ENCODE data around the gene G6PC3. TPM values are rescaled to one million over a fixed set of nuclear protein-coding genes. Genes with fewer than 3 reads are reported as not detected.

Gene G6PC3
- total and polyA plus RNA-seq, 2 of the 4 experiments (the other 2 are of a cell fraction): 20.4 to 107 TPM

- H3K27ac ChIP-seq (ENCODE audit: insufficient read depth, low read length): no peak overlapping the region
- ChIA-PET POLR2A (ENCODE audit: unreplicated experiment) (interaction anchor here (0.6 kb wide), 1 partner anchor 15 kb away, joined by 4 read pairs; the partner anchor contains the start of gene TMEM101), CTCF (interaction anchor here (0.7 to 1.6 kb wide), 2 partner anchors 11 to 14 kb away, joined by 3 to 7 read pairs; no protein-coding TSS in a partner anchor)
- H3K18ac ChIP-seq (ENCODE audit: low read depth, low read length): no peak overlapping the region
- H2AFZ ChIP-seq (replicated peaks; ENCODE audit: low read length, poor library complexity): no peak overlapping the region
- no peak for ATAC-seq (ENCODE audit: low read depth)
- H3K9me3 ChIP-seq (ENCODE audit: control insufficient read depth, insufficient read depth, low read length): no peaks in the 10 kb centered on the region
- no peaks in the 10 kb centered on the region for H3K4me1 ChIP-seq (ENCODE audit: control insufficient read depth, insufficient read depth, low read length)
- H2BK120ac ChIP-seq (ENCODE audit: low read depth, low read length): no peak overlapping the region
- in situ Hi-C loops (cut with MboI; ENCODE audit: low sequenced_read_pairs): no loop called here
- intact Hi-C loops (cut with micrococcal nuclease): no loop called here
- DNase-seq: no peak
- no peak overlapping the region for H3K4me2 ChIP-seq (ENCODE audit: low read depth, low read length)
- no peak overlapping the region for H4K5ac ChIP-seq (ENCODE audit: low read depth, low read length)
- no TSS peak for BruUV-seq (replicated peaks)
- TF ChIP-seq POLR2A (IDR thresholded peaks at IDR 0.05; ENCODE audit: low read depth, low read length): no peak
- TF ChIP-seq MAZ (IDR thresholded peaks at IDR 0.05; ENCODE audit: borderline replicate concordance, low read depth, low read length): no peak
- H2AK5ac ChIP-seq (ENCODE audit: low read depth, low read length): no peak overlapping the region
- dilution Hi-C loops (cut with HindIII; ENCODE audit: low sequenced_read_pairs, unreplicated experiment): no loop called here
- H3K56ac ChIP-seq (ENCODE audit: extremely low read depth, insufficient read depth, low read length): no peak overlapping the region
- H2BK20ac ChIP-seq (ENCODE audit: low read depth, low read length): no peak overlapping the region
- H3K27me3 ChIP-seq (ENCODE audit: control insufficient read depth, insufficient read depth, low read length): no peaks in the 10 kb centered on the region
- 81% methylated on average over 3 of the region's 5 CpGs; no CpG with 5 or more reads in 1 of the 2 experiments for WGBS, 2 experiments (ENCODE audit: extremely low coverage in 2 of 2, insufficient read length in 1 of 2)
- no peak overlapping the region for H4K91ac ChIP-seq (ENCODE audit: insufficient read depth, low read depth, low read length)
- H2BK15ac ChIP-seq (ENCODE audit: low read depth, low read length): no peak overlapping the region
- no peak overlapping the region for H3K4ac ChIP-seq (ENCODE audit: low read depth, low read length)
- H3K9ac ChIP-seq (ENCODE audit: low read depth, low read length): no peak overlapping the region
- H2AK9ac ChIP-seq (replicated peaks; ENCODE audit: low read depth, low read length, poor library complexity): no peak overlapping the region
- peaks cover 28% of the 10 kb centered on the region for H3K36me3 ChIP-seq (ENCODE audit: control insufficient read depth, insufficient read depth, low read length)
- no peak overlapping the region for H2BK5ac ChIP-seq (ENCODE audit: low read depth, low read length, poor library complexity, severe bottlenecking)
- H4K20me1 ChIP-seq (ENCODE audit: insufficient read depth, low read length): peaks cover 11% of the 10 kb centered on the region
- H3K4me3 ChIP-seq (ENCODE audit: insufficient read depth, low read depth, low read length): no peak overlapping the region
- no peak overlapping the region for H4K8ac ChIP-seq (ENCODE audit: low read depth in 2 of 2, low read length in 2 of 2)
- H3K79me1 ChIP-seq (ENCODE audit: low read depth in 1 of 2, low read length in 2 of 2): peaks cover 17 to 43% of the 10 kb centered on the region in 2 experiments
- H3K23ac ChIP-seq (ENCODE audit: low read depth, low read length): 0 out of 2 replicates have a peak overlapping the region, but pooled peaks have one; percentile 29
- H3K9me1 ChIP-seq (ENCODE audit: insufficient read depth, low read length): peaks cover 23% of the 10 kb centered on the region
- H3K14ac ChIP-seq (replicated peaks; ENCODE audit: low read depth, low read length): no peak overlapping the region
These were observed 40.8 kb upstream of the G6PC3 start for GRCh38 chr17:44029736-44030135.

All from IMR-90 (cell line).